ENCODE measurements around the gene LUC7L3.

DNA sequence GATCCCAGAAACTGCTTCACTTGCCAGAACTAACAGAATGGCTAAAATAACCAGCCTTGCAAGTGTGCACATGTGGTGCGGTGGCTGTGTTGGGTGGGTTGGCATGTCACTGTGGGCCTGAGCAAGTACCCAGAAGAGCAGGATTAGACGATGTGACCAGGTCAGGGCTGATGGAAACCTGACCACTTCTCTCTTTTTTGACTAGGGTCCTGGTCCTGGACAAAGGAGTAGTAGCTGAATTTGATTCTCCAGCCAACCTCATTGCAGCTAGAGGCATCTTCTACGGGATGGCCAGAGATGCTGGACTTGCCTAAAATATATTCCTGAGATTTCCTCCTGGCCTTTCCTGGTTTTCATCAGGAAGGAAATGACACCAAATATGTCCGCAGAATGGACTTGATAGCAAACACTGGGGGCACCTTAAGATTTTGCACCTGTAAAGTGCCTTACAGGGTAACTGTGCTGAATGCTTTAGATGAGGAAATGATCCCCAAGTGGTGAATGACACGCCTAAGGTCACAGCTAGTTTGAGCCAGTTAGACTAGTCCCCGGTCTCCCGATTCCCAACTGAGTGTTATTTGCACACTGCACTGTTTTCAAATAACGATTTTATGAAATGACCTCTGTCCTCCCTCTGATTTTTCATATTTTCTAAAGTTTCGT, 28.4 kb upstream of the LUC7L3 start:
- TF ChIP-seq, protein P1, sequence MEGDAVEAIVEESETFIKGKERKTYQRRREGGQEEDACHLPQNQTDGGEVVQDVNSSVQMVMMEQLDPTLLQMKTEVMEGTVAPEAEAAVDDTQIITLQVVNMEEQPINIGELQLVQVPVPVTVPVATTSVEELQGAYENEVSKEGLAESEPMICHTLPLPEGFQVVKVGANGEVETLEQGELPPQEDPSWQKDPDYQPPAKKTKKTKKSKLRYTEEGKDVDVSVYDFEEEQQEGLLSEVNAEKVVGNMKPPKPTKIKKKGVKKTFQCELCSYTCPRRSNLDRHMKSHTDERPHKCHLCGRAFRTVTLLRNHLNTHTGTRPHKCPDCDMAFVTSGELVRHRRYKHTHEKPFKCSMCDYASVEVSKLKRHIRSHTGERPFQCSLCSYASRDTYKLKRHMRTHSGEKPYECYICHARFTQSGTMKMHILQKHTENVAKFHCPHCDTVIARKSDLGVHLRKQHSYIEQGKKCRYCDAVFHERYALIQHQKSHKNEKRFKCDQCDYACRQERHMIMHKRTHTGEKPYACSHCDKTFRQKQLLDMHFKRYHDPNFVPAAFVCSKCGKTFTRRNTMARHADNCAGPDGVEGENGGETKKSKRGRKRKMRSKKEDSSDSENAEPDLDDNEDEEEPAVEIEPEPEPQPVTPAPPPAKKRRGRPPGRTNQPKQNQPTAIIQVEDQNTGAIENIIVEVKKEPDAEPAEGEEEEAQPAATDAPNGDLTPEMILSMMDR (conservative IDR thresholded peaks at IDR 0.05; ENCODE audit: low read depth in 2 of 2): no peak
- TF ChIP-seq EZH2 (IDR thresholded peaks at IDR 0.05; ENCODE audit: low read depth, unreplicated experiment) (no peak), EZH2phosphoT487 (IDR thresholded peaks at IDR 0.05; ENCODE audit: unreplicated experiment) (no peak), JUNB (IDR thresholded peaks at IDR 0.05; ENCODE audit: unreplicated experiment) (no peak), ZNF114 (CRISPR knock-in tag; IDR thresholded peaks at IDR 0.05) (no peak), STAT1 (IDR thresholded peaks at IDR 0.05; ENCODE audit: unreplicated experiment) (no peak), POLR2AphosphoS5 (IDR thresholded peaks at IDR 0.05; ENCODE audit: low read depth) (no peak), CREB1 (CRISPR knock-in tag; IDR thresholded peaks at IDR 0.05; ENCODE audit: low read depth) (no peak)
- TF ChIP-seq, protein P2, sequence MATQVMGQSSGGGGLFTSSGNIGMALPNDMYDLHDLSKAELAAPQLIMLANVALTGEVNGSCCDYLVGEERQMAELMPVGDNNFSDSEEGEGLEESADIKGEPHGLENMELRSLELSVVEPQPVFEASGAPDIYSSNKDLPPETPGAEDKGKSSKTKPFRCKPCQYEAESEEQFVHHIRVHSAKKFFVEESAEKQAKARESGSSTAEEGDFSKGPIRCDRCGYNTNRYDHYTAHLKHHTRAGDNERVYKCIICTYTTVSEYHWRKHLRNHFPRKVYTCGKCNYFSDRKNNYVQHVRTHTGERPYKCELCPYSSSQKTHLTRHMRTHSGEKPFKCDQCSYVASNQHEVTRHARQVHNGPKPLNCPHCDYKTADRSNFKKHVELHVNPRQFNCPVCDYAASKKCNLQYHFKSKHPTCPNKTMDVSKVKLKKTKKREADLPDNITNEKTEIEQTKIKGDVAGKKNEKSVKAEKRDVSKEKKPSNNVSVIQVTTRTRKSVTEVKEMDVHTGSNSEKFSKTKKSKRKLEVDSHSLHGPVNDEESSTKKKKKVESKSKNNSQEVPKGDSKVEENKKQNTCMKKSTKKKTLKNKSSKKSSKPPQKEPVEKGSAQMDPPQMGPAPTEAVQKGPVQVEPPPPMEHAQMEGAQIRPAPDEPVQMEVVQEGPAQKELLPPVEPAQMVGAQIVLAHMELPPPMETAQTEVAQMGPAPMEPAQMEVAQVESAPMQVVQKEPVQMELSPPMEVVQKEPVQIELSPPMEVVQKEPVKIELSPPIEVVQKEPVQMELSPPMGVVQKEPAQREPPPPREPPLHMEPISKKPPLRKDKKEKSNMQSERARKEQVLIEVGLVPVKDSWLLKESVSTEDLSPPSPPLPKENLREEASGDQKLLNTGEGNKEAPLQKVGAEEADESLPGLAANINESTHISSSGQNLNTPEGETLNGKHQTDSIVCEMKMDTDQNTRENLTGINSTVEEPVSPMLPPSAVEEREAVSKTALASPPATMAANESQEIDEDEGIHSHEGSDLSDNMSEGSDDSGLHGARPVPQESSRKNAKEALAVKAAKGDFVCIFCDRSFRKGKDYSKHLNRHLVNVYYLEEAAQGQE (IDR thresholded peaks at IDR 0.05; ENCODE audit: unreplicated experiment): no peak
- TF ChIP-seq, protein P3, sequence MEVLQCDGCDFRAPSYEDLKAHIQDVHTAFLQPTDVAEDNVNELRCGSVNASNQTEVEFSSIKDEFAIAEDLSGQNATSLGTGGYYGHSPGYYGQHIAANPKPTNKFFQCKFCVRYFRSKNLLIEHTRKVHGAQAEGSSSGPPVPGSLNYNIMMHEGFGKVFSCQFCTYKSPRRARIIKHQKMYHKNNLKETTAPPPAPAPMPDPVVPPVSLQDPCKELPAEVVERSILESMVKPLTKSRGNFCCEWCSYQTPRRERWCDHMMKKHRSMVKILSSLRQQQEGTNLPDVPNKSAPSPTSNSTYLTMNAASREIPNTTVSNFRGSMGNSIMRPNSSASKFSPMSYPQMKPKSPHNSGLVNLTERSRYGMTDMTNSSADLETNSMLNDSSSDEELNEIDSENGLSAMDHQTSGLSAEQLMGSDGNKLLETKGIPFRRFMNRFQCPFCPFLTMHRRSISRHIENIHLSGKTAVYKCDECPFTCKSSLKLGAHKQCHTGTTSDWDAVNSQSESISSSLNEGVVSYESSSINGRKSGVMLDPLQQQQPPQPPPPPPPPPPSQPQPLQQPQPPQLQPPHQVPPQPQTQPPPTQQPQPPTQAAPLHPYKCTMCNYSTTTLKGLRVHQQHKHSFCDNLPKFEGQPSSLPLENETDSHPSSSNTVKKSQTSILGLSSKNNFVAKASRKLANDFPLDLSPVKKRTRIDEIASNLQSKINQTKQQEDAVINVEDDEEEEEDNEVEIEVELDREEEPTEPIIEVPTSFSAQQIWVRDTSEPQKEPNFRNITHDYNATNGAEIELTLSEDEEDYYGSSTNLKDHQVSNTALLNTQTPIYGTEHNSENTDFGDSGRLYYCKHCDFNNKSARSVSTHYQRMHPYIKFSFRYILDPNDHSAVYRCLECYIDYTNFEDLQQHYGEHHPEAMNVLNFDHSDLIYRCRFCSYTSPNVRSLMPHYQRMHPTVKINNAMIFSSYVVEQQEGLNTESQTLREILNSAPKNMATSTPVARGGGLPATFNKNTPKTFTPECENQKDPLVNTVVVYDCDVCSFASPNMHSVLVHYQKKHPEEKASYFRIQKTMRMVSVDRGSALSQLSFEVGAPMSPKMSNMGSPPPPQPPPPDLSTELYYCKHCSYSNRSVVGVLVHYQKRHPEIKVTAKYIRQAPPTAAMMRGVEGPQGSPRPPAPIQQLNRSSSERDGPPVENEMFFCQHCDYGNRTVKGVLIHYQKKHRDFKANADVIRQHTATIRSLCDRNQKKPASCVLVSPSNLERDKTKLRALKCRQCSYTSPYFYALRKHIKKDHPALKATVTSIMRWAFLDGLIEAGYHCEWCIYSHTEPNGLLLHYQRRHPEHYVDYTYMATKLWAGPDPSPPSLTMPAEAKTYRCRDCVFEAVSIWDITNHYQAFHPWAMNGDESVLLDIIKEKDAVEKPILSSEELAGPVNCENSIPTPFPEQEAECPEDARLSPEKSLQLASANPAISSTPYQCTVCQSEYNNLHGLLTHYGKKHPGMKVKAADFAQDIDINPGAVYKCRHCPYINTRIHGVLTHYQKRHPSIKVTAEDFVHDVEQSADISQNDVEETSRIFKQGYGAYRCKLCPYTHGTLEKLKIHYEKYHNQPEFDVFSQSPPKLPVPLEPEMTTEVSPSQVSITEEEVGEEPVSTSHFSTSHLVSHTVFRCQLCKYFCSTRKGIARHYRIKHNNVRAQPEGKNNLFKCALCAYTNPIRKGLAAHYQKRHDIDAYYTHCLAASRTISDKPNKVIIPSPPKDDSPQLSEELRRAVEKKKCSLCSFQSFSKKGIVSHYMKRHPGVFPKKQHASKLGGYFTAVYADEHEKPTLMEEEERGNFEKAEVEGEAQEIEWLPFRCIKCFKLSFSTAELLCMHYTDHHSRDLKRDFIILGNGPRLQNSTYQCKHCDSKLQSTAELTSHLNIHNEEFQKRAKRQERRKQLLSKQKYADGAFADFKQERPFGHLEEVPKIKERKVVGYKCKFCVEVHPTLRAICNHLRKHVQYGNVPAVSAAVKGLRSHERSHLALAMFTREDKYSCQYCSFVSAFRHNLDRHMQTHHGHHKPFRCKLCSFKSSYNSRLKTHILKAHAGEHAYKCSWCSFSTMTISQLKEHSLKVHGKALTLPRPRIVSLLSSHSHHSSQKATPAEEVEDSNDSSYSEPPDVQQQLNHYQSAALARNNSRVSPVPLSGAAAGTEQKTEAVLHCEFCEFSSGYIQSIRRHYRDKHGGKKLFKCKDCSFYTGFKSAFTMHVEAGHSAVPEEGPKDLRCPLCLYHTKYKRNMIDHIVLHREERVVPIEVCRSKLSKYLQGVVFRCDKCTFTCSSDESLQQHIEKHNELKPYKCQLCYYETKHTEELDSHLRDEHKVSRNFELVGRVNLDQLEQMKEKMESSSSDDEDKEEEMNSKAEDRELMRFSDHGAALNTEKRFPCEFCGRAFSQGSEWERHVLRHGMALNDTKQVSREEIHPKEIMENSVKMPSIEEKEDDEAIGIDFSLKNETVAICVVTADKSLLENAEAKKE (CRISPR knock-in tag; IDR thresholded peaks at IDR 0.05): no peak

Measured in GM23338 (cell line).